ENCODE data around the gene FAM131B.
A peak's percentile ranks its signal among the peaks of the same experiment; 100 is the strongest.

The FAM131B gene

DNA sequence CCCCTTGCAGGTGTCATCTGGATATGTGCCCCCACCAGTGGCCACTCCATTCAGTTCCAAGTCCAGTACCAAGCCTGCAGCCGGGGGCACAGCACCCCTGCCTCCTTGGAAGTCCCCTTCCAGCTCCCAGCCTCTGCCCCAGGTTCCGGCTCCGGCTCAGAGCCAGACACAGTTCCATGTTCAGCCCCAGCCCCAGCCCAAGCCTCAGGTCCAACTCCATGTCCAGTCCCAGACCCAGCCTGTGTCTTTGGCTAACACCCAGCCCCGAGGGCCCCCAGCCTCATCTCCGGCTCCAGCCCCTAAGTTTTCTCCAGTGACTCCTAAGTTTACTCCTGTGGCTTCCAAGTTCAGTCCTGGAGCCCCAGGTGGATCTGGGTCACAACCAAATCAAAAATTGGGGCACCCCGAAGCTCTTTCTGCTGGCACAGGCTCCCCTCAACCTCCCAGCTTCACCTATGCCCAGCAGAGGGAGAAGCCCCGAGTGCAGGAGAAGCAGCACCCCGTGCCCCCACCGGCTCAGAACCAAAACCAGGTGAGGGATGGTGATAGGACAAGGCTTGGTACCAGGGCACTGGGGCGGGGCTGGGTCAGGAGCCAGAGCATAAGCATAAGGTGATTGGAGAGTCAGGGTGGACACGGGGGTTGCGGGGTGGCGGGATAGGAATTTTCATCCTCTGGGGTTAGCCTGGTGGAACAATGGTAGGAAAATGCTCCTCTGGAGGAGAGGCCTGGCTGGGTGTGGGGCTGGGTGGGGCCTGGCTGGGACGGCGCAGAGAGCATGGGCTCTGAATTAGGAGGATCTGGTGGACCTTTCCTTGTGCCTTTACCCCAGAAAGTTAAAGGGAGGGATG, 20.5 kb upstream of the FAM131B start:
- H3K27ac ChIP-seq, result no peak overlapping the region
- TF ChIP-seq, protein P1, sequence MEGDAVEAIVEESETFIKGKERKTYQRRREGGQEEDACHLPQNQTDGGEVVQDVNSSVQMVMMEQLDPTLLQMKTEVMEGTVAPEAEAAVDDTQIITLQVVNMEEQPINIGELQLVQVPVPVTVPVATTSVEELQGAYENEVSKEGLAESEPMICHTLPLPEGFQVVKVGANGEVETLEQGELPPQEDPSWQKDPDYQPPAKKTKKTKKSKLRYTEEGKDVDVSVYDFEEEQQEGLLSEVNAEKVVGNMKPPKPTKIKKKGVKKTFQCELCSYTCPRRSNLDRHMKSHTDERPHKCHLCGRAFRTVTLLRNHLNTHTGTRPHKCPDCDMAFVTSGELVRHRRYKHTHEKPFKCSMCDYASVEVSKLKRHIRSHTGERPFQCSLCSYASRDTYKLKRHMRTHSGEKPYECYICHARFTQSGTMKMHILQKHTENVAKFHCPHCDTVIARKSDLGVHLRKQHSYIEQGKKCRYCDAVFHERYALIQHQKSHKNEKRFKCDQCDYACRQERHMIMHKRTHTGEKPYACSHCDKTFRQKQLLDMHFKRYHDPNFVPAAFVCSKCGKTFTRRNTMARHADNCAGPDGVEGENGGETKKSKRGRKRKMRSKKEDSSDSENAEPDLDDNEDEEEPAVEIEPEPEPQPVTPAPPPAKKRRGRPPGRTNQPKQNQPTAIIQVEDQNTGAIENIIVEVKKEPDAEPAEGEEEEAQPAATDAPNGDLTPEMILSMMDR (IDR thresholded peaks at IDR 0.05), result no peak
- no peak for TF ChIP-seq ZFX (IDR thresholded peaks at IDR 0.05; ENCODE audit: borderline replicate concordance)

DNA sequence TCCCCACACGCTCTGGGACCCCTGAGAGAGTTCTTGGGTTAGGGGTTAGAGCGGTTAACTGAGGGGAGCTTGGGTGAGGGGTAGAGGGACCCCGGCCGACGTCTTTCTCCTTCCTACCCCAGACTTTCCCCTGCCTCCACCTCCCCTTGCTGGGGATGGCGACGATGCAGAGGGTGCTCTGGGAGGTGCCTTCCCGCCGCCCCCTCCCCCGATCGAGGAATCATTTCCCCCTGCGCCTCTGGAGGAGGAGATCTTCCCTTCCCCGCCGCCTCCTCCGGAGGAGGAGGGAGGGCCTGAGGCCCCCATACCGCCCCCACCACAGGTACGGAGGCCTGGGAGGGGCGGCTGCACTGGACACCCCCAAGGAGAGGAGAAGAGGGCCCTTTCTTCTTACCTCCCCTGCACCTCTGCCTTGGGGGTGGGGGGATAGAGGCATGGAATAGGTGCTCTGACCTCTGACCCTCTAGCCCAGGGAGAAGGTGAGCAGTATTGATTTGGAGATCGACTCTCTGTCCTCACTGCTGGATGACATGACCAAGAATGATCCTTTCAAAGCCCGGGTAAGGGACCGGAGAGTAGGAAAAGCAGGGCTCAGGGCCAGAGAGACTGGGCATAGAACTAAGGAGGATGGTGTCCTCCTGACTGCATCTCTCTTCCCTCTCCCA, 19.7 kb upstream of the FAM131B start:
- no peak overlapping the region for H3K27ac ChIP-seq
- TF ChIP-seq, protein P1 (IDR thresholded peaks at IDR 0.05), result no peak
- TF ChIP-seq ZFX (IDR thresholded peaks at IDR 0.05; ENCODE audit: borderline replicate concordance), result no peak

DNA sequence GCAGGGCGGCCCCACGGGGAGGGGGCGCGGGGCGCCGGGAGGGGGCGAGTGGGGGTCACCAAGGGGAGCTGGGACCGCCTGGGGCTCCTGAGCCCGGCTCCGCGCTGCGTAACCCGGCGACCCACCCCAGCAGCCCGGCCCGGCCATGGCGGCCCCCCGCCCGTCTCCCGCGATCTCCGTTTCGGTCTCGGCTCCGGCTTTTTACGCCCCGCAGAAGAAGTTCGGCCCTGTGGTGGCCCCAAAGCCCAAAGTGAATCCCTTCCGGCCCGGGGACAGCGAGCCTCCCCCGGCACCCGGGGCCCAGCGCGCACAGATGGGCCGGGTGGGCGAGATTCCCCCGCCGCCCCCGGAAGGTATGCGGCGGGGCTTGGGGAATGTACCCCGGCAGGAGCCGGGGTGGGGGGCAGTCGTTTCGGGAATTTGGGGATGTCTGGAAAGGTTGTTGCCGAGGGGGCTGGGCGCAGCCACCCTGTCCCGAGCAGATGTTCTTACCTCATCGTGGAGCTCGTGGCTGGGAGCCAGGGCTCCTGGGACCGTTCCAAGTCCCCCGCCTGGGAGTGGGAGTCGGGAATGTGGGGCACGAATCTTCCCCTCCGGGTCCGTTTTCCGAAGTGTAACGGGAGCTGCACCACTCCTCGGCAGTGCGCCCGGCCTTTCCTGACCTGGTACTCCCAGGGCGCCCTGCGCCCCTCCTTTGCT, 19.1 kb upstream of the FAM131B start:
- TF ChIP-seq, protein P1 (IDR thresholded peaks at IDR 0.05), result no peak
- no peak for TF ChIP-seq ZFX (IDR thresholded peaks at IDR 0.05; ENCODE audit: borderline replicate concordance)
- H3K27ac ChIP-seq, result peak overlapping the region; percentile 85

DNA sequence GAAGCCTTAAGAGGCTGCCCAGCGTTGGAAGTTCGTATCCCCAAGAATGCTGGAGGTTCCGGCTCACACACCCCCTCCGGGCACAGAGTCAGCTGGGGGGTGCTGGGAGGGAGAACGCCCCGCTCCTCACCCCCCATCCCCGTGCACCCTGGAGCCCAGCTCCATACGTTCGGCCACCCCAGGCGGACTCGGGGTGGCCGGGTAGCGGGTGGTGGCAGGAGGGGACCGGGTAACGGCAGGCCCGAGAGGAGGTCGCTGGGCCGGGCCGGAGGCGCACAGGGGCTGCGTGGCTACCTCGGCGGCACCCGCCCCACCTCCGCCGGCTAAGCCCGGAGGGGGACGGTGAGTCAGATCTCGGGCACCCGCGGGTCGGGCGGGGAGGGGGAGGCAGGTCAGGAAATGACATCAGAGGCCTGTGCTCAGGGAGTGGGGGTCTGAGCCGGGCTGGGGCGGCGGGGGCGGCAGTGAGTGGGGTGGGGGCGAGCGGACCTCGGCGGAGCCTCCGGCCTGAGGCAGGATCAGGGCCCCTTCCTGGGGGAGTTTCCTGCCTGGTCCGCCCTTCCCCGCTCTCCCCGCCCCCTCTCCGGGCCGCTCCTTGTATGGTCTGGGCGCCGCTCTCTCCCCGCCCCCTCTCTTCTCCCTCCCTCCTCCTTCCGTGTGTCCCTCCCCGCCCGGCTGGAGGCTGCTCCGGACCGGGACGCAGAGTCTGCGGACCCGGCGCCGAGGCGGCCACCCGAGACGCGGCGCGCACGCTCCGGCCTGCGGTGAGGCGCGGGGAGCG, 18.3 kb upstream of the FAM131B start, which contains the start of gene ZYX:
ZYX (plus strand) TSS at position 700 of the 781 bp plus-strand sequence. CDS start 227 bp downstream, outside the sequence.
- peak within 1 kb of the TSS; percentile 85 for H3K27ac ChIP-seq
- no peak for TF ChIP-seq ZFX (IDR thresholded peaks at IDR 0.05; ENCODE audit: borderline replicate concordance)
- TF ChIP-seq, protein P1 (IDR thresholded peaks at IDR 0.05), result no peak

DNA sequence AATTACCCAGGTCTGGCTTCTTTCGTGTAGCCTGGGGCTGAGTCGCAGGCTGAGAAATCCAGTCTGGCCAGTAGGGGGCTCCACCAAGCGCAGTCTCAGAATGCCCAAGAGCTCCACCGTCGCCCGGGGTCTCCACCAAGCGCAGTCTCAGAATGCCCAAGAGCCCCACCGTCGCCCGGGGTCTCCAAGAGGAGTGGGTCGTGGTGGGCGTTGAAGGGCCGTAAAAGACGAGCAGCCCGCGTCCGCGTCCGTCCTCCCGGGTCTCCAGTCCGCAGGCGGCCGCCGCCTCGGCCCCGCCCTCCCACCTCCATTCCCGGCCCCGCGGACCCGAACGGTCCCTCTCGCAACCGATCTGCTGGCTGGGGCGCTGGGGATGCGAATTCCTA, 17.7 kb upstream of the FAM131B start:
- no peak for TF ChIP-seq ZFX (IDR thresholded peaks at IDR 0.05; ENCODE audit: borderline replicate concordance)
- TF ChIP-seq, protein P1 (IDR thresholded peaks at IDR 0.05), result peak; percentile 99
- peak overlapping the region; percentile 85 for H3K27ac ChIP-seq

DNA sequence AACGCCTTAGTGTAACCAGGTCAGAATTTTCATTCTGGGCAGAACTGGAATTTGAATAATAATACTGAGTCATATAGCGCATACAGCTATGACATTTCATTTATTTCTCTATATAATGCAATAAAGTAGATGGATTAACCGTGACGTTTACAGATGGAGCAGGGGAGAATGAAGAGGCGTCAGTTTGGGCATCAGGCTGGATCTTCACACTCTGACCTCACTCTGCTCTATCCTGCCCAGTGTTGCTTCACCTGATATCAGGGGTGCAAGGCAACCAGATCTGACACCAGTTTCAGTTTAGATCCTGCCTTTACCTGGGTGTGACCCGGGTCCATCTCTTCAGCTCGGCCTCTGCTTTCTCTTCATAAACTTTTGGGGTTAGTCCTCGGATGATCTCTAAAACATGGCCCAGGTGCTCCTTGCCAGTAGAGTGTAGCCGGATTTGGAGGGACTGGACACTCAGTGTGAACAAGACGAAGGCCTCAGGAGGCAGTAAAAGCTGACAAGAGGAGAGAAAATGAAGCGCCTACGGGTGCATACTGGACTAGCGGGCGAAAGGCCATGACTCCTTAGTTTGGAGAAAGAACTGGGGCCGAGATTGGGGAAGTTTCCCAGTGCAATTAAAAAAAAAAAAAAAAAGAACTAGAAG, 17.2 kb upstream of the FAM131B start:
- H3K27ac ChIP-seq, result peak overlapping the region; percentile 85

More for the DNA sequence above, 17.2 kb upstream of the FAM131B start:
- TF ChIP-seq, protein P1 (IDR thresholded peaks at IDR 0.05), result no peak
- no peak for TF ChIP-seq ZFX (IDR thresholded peaks at IDR 0.05; ENCODE audit: borderline replicate concordance)
